ENCODE results near the gene NFIA. TPM values are rescaled to one million over a fixed set of nuclear protein-coding genes. Genes with fewer than 3 reads are reported as not detected.

The NFIA gene
- total and polyA plus RNA-seq, 2 donors = 7.9 to 10.3 TPM

GRCh38 chr1:61220536-61220935 lies 138.2 kb downstream of the NFIA start:
- no peak for DNase-seq (ENCODE audit: low read depth in 6 of 9, low spot score in 9 of 9)
- no peak overlapping the region for H3K4me3 ChIP-seq (ENCODE audit: low read length in 2 of 2)
- no peaks in the 10 kb centered on the region for H3K4me1 ChIP-seq (ENCODE audit: control insufficient read depth in 2 of 2, insufficient read depth in 2 of 2, low read length in 2 of 2)
- H3K27ac ChIP-seq (ENCODE audit: low read depth in 1 of 2, low read length in 1 of 2) = no peak overlapping the region
- no peaks in the 10 kb centered on the region for H3K9me3 ChIP-seq (ENCODE audit: control insufficient read depth in 2 of 2, insufficient read depth in 1 of 2, low read length in 1 of 2)
- H3K27me3 ChIP-seq (ENCODE audit: control insufficient read depth in 2 of 2, insufficient read depth in 1 of 2, low read length in 1 of 2) = no peaks in the 10 kb centered on the region
- WGBS = 98% methylated on average over 2 of the region's 2 CpGs
- no peaks in the 10 kb centered on the region for H3K36me3 ChIP-seq (ENCODE audit: control insufficient read depth in 2 of 2, insufficient read depth in 2 of 2, low read length in 1 of 2)

GRCh38 chr1:61221642-61222041 lies 139.3 kb downstream of the NFIA start:
- H3K4me3 ChIP-seq (ENCODE audit: low read length in 2 of 2) = no peak overlapping the region

GRCh38 chr1:61222240-61222639 lies 139.9 kb downstream of the NFIA start:
- Histone ChIP-seq H3K36me3 (ENCODE audit: control insufficient read depth in 2 of 2, insufficient read depth in 2 of 2, low read length in 1 of 2) (no peaks in the 10 kb centered on the region), H3K4me1 (ENCODE audit: control insufficient read depth in 2 of 2, insufficient read depth in 2 of 2, low read length in 2 of 2) (no peaks in the 10 kb centered on the region), H3K27me3 (ENCODE audit: control insufficient read depth in 2 of 2, insufficient read depth in 1 of 2, low read length in 1 of 2) (no peaks in the 10 kb centered on the region), H3K9me3 (ENCODE audit: control insufficient read depth in 2 of 2, insufficient read depth in 1 of 2, low read length in 1 of 2) (no peaks in the 10 kb centered on the region), H3K4me3 (ENCODE audit: low read length in 2 of 2) (no peak overlapping the region), H3K27ac (ENCODE audit: low read depth in 1 of 2, low read length in 1 of 2) (no peak overlapping the region)
- 94% methylated on average over 2 of the region's 2 CpGs for WGBS
- no peak for DNase-seq (ENCODE audit: low read depth in 6 of 9, low spot score in 9 of 9)

More at GRCh38 chr1:61221642-61222041, 139.3 kb downstream of the NFIA start:
- Histone ChIP-seq H3K9me3 (ENCODE audit: control insufficient read depth in 2 of 2, insufficient read depth in 1 of 2, low read length in 1 of 2) (no peaks in the 10 kb centered on the region), H3K27ac (ENCODE audit: low read depth in 1 of 2, low read length in 1 of 2) (no peak overlapping the region), H3K4me1 (ENCODE audit: control insufficient read depth in 2 of 2, insufficient read depth in 2 of 2, low read length in 2 of 2) (no peaks in the 10 kb centered on the region), H3K36me3 (ENCODE audit: control insufficient read depth in 2 of 2, insufficient read depth in 2 of 2, low read length in 1 of 2) (no peaks in the 10 kb centered on the region), H3K27me3 (ENCODE audit: control insufficient read depth in 2 of 2, insufficient read depth in 1 of 2, low read length in 1 of 2) (no peaks in the 10 kb centered on the region)
- WGBS = 97% methylated on average over 4 of the region's 4 CpGs
- no peak for DNase-seq (ENCODE audit: low read depth in 6 of 9, low spot score in 9 of 9)

- Histone ChIP-seq H3K4me3 (ENCODE audit: low read length in 2 of 2) (no peak overlapping the region), H3K4me1 (ENCODE audit: control insufficient read depth in 2 of 2, insufficient read depth in 2 of 2, low read length in 2 of 2) (no peaks in the 10 kb centered on the region), H3K9me3 (ENCODE audit: control insufficient read depth in 2 of 2, insufficient read depth in 1 of 2, low read length in 1 of 2) (no peaks in the 10 kb centered on the region), H3K36me3 (ENCODE audit: control insufficient read depth in 2 of 2, insufficient read depth in 2 of 2, low read length in 1 of 2) (no peaks in the 10 kb centered on the region), H3K27me3 (ENCODE audit: control insufficient read depth in 2 of 2, insufficient read depth in 1 of 2, low read length in 1 of 2) (no peaks in the 10 kb centered on the region), H3K27ac (ENCODE audit: low read depth in 1 of 2, low read length in 1 of 2) (no peak overlapping the region)
- DNase-seq (ENCODE audit: low read depth in 6 of 9, low spot score in 9 of 9) = no peak
Observed at GRCh38 chr1:61223140-61223539, 140.8 kb downstream of the NFIA start.

DNA sequence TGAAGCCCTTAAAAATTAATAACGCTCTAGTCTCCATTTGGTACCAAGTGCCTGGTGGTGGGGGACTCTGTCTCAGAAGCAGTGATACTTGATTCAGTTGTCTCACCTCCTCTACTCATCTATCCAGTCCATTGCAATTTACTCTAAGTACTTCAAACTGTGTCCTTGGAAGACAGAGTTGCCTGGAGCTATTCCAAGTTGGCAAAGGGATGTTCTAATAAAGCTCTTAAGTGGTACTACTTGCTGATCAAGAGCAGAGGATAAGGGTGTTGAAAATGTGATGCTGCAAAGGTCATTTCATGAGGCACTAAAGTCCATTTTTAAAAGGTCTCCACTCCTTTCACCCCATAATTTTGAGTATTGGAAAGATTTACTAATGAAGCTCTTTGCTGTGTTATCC lies 142.2 kb downstream of the NFIA start:
- 98% methylated on average over 1 of the region's 1 CpG for WGBS
- Histone ChIP-seq H3K27ac (ENCODE audit: low read depth in 1 of 2, low read length in 1 of 2) (no peak overlapping the region), H3K27me3 (ENCODE audit: control insufficient read depth in 2 of 2, insufficient read depth in 1 of 2, low read length in 1 of 2) (no peaks in the 10 kb centered on the region), H3K9me3 (ENCODE audit: control insufficient read depth in 2 of 2, insufficient read depth in 1 of 2, low read length in 1 of 2) (no peaks in the 10 kb centered on the region), H3K36me3 (ENCODE audit: control insufficient read depth in 2 of 2, insufficient read depth in 2 of 2, low read length in 1 of 2) (no peaks in the 10 kb centered on the region), H3K4me1 (ENCODE audit: control insufficient read depth in 2 of 2, insufficient read depth in 2 of 2, low read length in 2 of 2) (no peaks in the 10 kb centered on the region), H3K4me3 (ENCODE audit: low read length in 2 of 2) (no peak overlapping the region)
- DNase-seq (ENCODE audit: low read depth in 6 of 9, low spot score in 9 of 9) = no peak

DNA sequence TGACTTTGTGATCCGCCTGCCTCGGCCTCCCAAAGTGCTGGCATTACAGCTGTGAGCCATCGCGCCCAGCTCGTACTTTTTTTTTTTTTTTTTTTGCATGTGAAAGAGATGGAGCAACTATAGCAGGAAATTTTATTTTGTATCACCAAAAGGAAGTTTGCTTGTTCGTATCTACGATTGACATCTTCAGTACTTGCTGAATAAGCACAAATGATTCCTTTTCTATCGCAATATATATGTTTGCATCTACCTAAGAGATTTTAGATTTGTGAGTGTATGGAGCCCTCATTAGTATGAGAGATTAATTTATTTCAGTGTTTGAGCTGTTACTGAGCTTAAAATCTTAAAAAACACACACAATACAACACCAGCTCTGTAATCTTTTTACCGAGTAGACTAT lies 143.1 kb downstream of the NFIA start:
- Histone ChIP-seq H3K27me3 (ENCODE audit: control insufficient read depth in 2 of 2, insufficient read depth in 1 of 2, low read length in 1 of 2) (no peaks in the 10 kb centered on the region), H3K9me3 (ENCODE audit: control insufficient read depth in 2 of 2, insufficient read depth in 1 of 2, low read length in 1 of 2) (no peaks in the 10 kb centered on the region), H3K4me3 (ENCODE audit: low read length in 2 of 2) (no peak overlapping the region), H3K36me3 (ENCODE audit: control insufficient read depth in 2 of 2, insufficient read depth in 2 of 2, low read length in 1 of 2) (no peaks in the 10 kb centered on the region), H3K27ac (ENCODE audit: low read depth in 1 of 2, low read length in 1 of 2) (no peak overlapping the region), H3K4me1 (ENCODE audit: control insufficient read depth in 2 of 2, insufficient read depth in 2 of 2, low read length in 2 of 2) (no peaks in the 10 kb centered on the region)
- no peak for DNase-seq (ENCODE audit: low read depth in 6 of 9, low spot score in 9 of 9)
- 97% methylated on average over 9 of the region's 9 CpGs for WGBS

GRCh38 chr1:61226791-61227567 lies 144.6 kb downstream of the NFIA start:
- Histone ChIP-seq H3K4me3 (ENCODE audit: low read length in 2 of 2) (no peak overlapping the region), H3K4me1 (ENCODE audit: control insufficient read depth in 2 of 2, insufficient read depth in 2 of 2, low read length in 2 of 2) (no peaks in the 10 kb centered on the region), H3K27ac (ENCODE audit: low read depth in 1 of 2, low read length in 1 of 2) (no peak overlapping the region), H3K27me3 (ENCODE audit: control insufficient read depth in 2 of 2, insufficient read depth in 1 of 2, low read length in 1 of 2) (no peaks in the 10 kb centered on the region), H3K36me3 (ENCODE audit: control insufficient read depth in 2 of 2, insufficient read depth in 2 of 2, low read length in 1 of 2) (no peaks in the 10 kb centered on the region), H3K9me3 (ENCODE audit: control insufficient read depth in 2 of 2, insufficient read depth in 1 of 2, low read length in 1 of 2) (no peaks in the 10 kb centered on the region)
- DNase-seq (ENCODE audit: low read depth in 6 of 9, low spot score in 9 of 9) = no peak
- 95% methylated on average over 12 of the region's 12 CpGs for WGBS

DNA sequence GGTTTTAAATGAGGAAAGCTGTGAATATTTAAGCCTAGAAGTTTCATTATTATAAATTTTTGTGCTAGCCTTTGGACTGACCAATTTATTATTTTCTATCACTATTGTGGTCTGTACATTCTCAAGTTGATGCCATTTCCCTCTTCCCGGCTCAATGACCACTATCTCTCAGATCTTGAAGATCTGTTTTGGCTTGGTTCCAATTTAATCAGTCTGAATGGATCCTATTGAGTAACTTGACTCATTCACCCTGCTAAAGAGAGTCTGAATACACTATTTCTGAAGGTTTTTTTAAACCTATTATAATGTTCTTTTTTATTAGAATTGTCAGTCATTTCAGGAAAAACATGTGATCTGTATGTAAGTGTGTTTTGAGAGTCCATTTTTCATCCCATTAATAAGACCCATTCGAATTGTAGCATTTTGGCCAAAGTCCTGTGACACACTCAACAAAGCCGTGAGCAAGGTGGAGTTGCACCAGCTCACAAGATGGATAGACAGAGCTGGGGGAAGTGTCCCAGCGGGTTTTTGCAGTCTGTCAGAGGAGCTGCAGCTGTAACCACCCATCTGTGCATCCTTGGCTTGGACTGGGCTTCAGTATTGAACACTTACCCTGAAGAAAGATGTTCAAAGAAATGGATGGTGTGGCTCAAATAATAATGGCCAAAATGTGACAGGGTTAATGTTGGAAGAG lies 145.6 kb downstream of the NFIA start:
- H3K27ac ChIP-seq (ENCODE audit: low read depth in 1 of 2, low read length in 1 of 2) = no peak overlapping the region
- 94% methylated on average over 4 of the region's 4 CpGs for WGBS
- no peak for DNase-seq (ENCODE audit: low read depth in 6 of 9, low spot score in 9 of 9)
- H3K9me3 ChIP-seq (ENCODE audit: control insufficient read depth in 2 of 2, insufficient read depth in 1 of 2, low read length in 1 of 2) = no peaks in the 10 kb centered on the region
- no peaks in the 10 kb centered on the region for H3K4me1 ChIP-seq (ENCODE audit: control insufficient read depth in 2 of 2, insufficient read depth in 2 of 2, low read length in 2 of 2)
- H3K4me3 ChIP-seq (ENCODE audit: low read length in 2 of 2) = no peak overlapping the region
- H3K27me3 ChIP-seq (ENCODE audit: control insufficient read depth in 2 of 2, insufficient read depth in 1 of 2, low read length in 1 of 2) = no peaks in the 10 kb centered on the region
- H3K36me3 ChIP-seq (ENCODE audit: control insufficient read depth in 2 of 2, insufficient read depth in 2 of 2, low read length in 1 of 2) = no peaks in the 10 kb centered on the region

GRCh38 chr1:61230523-61230922 lies 148.2 kb downstream of the NFIA start:
- Histone ChIP-seq H3K27ac (ENCODE audit: low read depth in 1 of 2, low read length in 1 of 2) (no peak overlapping the region), H3K4me1 (ENCODE audit: control insufficient read depth in 2 of 2, insufficient read depth in 2 of 2, low read length in 2 of 2) (no peaks in the 10 kb centered on the region), H3K4me3 (ENCODE audit: low read length in 2 of 2) (no peak overlapping the region), H3K9me3 (ENCODE audit: control insufficient read depth in 2 of 2, insufficient read depth in 1 of 2, low read length in 1 of 2) (no peaks in the 10 kb centered on the region), H3K27me3 (ENCODE audit: control insufficient read depth in 2 of 2, insufficient read depth in 1 of 2, low read length in 1 of 2) (no peaks in the 10 kb centered on the region), H3K36me3 (ENCODE audit: control insufficient read depth in 2 of 2, insufficient read depth in 2 of 2, low read length in 1 of 2) (no peaks in the 10 kb centered on the region)
- no peak for DNase-seq (ENCODE audit: low read depth in 6 of 9, low spot score in 9 of 9)
- WGBS = 99% methylated on average over 3 of the region's 3 CpGs

Data from thymus (tissue), 11 donors.